ENCODE data around the gene KPNA3.
A peak's percentile ranks its signal among the peaks of the same experiment; 100 is the strongest.
"Not testable (repeated sequence)": the region's sequence is repeated elsewhere in the genome, so short reads cannot be mapped to it uniquely, and the experiment has no call there.

KPNA3 gene

DNA sequence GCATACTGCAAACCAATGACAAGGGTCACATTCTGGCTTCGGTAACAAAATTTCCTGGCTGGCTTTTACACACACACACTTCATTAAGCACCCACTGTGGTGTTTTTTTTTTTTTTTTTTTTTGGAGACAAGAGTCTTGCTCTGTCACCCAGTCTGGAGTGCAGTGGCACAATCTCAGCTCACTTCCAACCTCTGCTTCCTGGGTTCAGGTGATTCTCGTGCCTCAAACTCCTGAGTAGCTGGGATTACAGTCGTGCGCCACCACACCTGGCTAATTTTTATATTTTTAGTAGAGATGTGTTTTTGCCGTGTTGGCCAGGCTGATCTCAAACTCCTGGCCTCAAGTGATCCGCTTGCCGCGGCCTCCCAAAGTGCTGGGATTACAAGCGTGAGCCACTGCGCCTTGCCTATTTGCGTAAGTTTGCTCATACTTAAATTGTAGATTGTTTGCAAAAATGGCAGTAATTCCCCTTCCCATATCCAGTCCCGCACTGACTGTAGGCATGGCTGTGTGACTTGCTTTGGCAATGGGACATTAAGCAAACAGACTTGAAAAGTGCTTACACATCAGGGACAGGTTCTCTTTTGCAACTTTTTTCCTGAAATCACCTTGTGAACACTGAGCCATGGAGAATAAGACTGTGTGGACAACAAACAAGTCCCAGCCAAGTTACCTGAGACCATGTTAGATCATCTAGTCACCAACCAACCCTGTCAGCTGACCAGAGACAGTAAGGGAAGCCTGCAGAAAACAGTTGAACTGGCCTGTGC, 59.1 kb downstream of the KPNA3 start:
- H3K4me1 Mint-ChIP-seq = no peaks in the 10 kb centered on the region
- no peak overlapping the region for H3K27ac Mint-ChIP-seq
- no peaks in the 10 kb centered on the region for H3K27me3 Mint-ChIP-seq

GRCh38 chr13:49731766-49732165, 60.7 kb downstream of the KPNA3 start:
- H3K27ac Mint-ChIP-seq = no peak overlapping the region
- H3K9me3 Mint-ChIP-seq = no peaks in the 10 kb centered on the region
- no peaks in the 10 kb centered on the region for H3K4me1 Mint-ChIP-seq
- peaks cover 11% of the 10 kb centered on the region for H3K36me3 Mint-ChIP-seq
- no peaks in the 10 kb centered on the region for H3K27me3 Mint-ChIP-seq
- H3K4me3 Mint-ChIP-seq = no peak overlapping the region

More for the DNA sequence above, 59.1 kb downstream of the KPNA3 start:
- Mint-ChIP-seq H3K36me3 (peaks cover 7% of the 10 kb centered on the region), H3K4me3 (no peak overlapping the region), H3K9me3 (no peaks in the 10 kb centered on the region)

- H3K4me1 Mint-ChIP-seq = no peaks in the 10 kb centered on the region
- peaks cover 38% of the 10 kb centered on the region for H3K36me3 Mint-ChIP-seq
- H3K27ac Mint-ChIP-seq = no peak overlapping the region
- no peaks in the 10 kb centered on the region for H3K27me3 Mint-ChIP-seq
- H3K4me3 Mint-ChIP-seq = no peak overlapping the region
- peaks cover 13% of the 10 kb centered on the region for H3K9me3 Mint-ChIP-seq
Observed at GRCh38 chr13:49716615-49717014, 75.9 kb downstream of the KPNA3 start.

- Mint-ChIP-seq H3K27ac (no peak overlapping the region), H3K4me3 (no peak overlapping the region), H3K36me3 (peaks cover 42% of the 10 kb centered on the region), H3K9me3 (peaks cover 13% of the 10 kb centered on the region), H3K4me1 (no peaks in the 10 kb centered on the region), H3K27me3 (no peaks in the 10 kb centered on the region)
Observed at GRCh38 chr13:49714757-49715156, 77.7 kb downstream of the KPNA3 start.

- Mint-ChIP-seq H3K27ac (no peak overlapping the region), H3K9me3 (peaks cover 5% of the 10 kb centered on the region), H3K4me1 (no peaks in the 10 kb centered on the region), H3K27me3 (no peaks in the 10 kb centered on the region), H3K36me3 (peaks cover 29% of the 10 kb centered on the region), H3K4me3 (no peak overlapping the region)
Observed at GRCh38 chr13:49711218-49711863, 81.1 kb downstream of the KPNA3 start.

DNA sequence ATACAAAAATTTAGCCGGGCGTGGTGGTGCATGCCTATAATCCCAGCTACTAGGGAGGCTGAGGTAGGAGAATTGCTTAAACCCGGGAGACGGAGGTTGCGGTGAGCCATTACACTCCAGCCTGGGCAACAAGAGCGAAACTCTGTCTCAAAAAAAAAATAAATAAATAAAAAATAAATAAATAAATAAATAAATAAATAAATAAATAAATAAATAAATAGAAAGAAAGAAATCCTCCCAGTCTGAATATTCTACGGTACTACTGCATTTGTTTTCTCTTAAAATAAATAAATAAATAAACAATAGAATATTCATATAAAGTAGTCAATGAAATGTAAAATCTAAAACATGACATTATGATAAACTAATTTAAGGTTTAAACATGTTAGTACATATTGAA, 88.2 kb downstream of the KPNA3 start:
- not testable (repeated sequence) for H3K9me3 Mint-ChIP-seq, H3K4me1 Mint-ChIP-seq, H3K4me3 Mint-ChIP-seq, H3K27ac Mint-ChIP-seq, H3K27me3 Mint-ChIP-seq
- peaks cover 15% of the 10 kb centered on the region for H3K36me3 Mint-ChIP-seq

GRCh38 chr13:49701491-49701890, 91.0 kb downstream of the KPNA3 start:
- H3K27me3 Mint-ChIP-seq = no peaks in the 10 kb centered on the region
- no peak overlapping the region for H3K4me3 Mint-ChIP-seq
- H3K9me3 Mint-ChIP-seq = no peaks in the 10 kb centered on the region
- H3K27ac Mint-ChIP-seq = no peak overlapping the region
- no peaks in the 10 kb centered on the region for H3K4me1 Mint-ChIP-seq
- H3K36me3 Mint-ChIP-seq = peaks cover 12% of the 10 kb centered on the region

DNA sequence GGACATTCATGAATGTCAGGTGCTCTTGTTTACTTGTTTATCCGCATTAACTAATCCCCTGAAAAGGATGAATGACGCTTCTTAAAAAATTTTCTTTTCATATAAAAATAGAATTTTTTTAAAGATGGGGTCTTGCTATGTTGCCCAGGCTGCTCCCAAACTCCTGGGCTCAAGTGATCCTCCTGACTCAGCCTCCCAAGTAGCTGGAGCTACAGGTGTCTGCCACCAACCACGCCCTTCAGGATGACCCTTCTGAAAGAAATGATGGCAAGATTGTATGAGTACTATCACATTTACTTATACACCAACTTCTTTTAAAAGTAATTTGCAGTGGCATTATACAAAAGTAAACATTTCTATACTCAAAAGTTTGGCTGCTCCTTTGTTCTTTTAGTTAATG, 95.0 kb downstream of the KPNA3 start:
- H3K27ac Mint-ChIP-seq = no peak overlapping the region
- no peak overlapping the region for H3K4me3 Mint-ChIP-seq
- H3K4me1 Mint-ChIP-seq = no peaks in the 10 kb centered on the region
- no peaks in the 10 kb centered on the region for H3K27me3 Mint-ChIP-seq
- peaks cover 7% of the 10 kb centered on the region for H3K36me3 Mint-ChIP-seq
- H3K9me3 Mint-ChIP-seq = no peaks in the 10 kb centered on the region

- Mint-ChIP-seq H3K4me1 (peaks cover 14% of the 10 kb centered on the region), H3K36me3 (peaks cover 4% of the 10 kb centered on the region), H3K9me3 (no peaks in the 10 kb centered on the region), H3K27ac (no peak overlapping the region), H3K27me3 (no peaks in the 10 kb centered on the region), H3K4me3 (no peak overlapping the region)
Observed at GRCh38 chr13:49694446-49694845, 98.0 kb downstream of the KPNA3 start.

- Mint-ChIP-seq H3K4me3 (no peak overlapping the region), H3K4me1 (peaks cover 15% of the 10 kb centered on the region), H3K27ac (peak overlapping the region; percentile 52)
Observed at GRCh38 chr13:49693877-49694276, 98.6 kb downstream of the KPNA3 start.

GRCh38 chr13:49693191-49693733, 99.2 kb downstream of the KPNA3 start:
- H3K27ac Mint-ChIP-seq = peak overlapping the region; percentile 52
- peaks cover 18% of the 10 kb centered on the region for H3K4me1 Mint-ChIP-seq
- no peaks in the 10 kb centered on the region for H3K36me3 Mint-ChIP-seq
- H3K27me3 Mint-ChIP-seq = no peaks in the 10 kb centered on the region
- H3K9me3 Mint-ChIP-seq = no peaks in the 10 kb centered on the region
- no peak overlapping the region for H3K4me3 Mint-ChIP-seq

More at GRCh38 chr13:49693877-49694276, 98.6 kb downstream of the KPNA3 start:
- H3K27me3 Mint-ChIP-seq = no peaks in the 10 kb centered on the region
- no peaks in the 10 kb centered on the region for H3K9me3 Mint-ChIP-seq
- H3K36me3 Mint-ChIP-seq = peaks cover 2% of the 10 kb centered on the region

DNA sequence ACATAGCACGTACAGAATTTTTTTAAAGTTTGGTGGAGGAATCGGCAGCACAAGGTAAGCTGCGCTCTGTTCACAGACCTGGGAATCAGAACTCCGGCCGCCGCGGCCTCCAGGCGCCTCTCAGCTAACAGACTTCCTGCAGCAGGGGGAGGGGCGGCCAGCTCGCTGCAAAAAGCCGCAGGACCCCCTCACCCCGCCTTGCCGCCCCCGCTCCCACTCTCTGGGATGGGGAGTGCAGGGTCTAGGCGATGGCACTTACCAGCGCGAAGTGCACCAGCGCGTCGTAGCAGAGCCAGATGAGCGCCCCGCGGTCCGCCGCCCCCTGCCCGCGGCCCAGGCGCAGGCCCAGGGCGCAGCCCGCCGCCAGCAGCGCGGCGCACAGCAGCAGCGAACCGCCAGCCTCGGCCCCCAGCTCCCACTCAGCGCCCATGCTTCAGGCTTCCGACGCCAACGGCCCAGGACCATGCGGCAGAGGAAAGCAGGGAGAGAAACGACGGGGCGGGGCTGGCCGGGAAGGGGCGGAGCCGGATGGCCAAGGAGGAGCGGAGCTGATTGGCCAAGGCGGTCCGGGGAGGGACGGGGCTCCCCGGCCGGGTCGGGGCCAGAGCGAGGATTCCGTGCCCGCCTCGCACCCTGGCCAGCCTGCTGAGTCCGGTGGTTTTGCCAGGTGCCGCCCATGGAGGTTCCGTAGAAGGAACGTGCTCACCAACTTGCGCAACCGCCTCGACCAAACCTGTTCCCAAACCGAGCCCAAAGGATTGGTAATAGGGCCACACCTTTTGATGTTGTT, 101.3 kb downstream of the KPNA3 start, which contains the start of gene EBPL:
Gene EBPL, minus strand, starts transcription at position 492 of the 790 bp plus-strand sequence. Its CDS starts 62 bp downstream, at position 430.
- H3K27ac Mint-ChIP-seq = peak within 1 kb of the TSS; percentile 75
- peaks cover 29% of the 10 kb centered on the region for H3K4me1 Mint-ChIP-seq
- H3K4me3 Mint-ChIP-seq = peak within 1 kb of the TSS; percentile 94
- H3K9me3 Mint-ChIP-seq = no peaks in the 10 kb centered on the region
- H3K36me3 Mint-ChIP-seq = peaks cover 2% of the 10 kb centered on the region
- H3K27me3 Mint-ChIP-seq = no peaks in the 10 kb centered on the region

DNA sequence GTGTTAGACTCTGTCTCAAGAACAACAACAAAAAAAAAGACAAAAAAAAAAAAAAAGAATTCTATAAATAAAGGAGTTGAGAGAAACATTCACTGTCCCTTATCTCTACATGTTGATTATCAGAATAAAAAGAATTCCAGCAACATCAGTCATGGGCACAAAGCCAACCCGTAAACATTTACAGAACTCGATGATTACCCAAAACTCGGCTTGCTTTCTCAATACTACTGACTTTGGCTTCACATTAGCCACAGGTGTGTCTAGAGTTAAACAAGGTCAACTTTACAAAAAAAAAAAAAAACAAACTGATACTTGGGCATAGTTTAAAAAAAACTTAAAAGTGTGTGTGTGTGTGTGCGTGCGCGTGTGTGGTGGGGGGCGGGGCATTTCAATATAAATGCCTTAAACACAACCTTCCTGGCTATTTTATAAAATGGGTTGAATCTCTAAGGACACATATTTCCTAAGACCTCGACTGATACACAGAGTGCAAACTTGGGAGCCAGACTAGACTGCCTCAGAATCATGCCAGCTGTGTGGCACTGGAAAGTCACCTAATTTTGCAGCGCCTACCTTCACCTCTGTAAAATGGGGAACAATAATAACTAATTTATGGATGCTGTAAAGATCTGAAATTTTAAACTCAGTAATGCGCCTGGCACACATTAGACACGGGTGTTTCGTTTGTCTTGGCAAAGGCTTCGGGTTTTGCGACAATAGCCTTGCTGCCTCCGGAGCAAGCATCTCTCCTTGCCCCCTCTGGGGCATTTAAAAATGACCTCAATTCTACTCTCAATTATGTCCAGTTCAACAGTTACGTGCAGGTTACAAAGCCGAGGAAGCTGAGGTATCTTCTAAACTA, 102.1 kb downstream of the KPNA3 start:
- H3K4me1 Mint-ChIP-seq = peaks cover 31% of the 10 kb centered on the region
- no peaks in the 10 kb centered on the region for H3K27me3 Mint-ChIP-seq
- H3K36me3 Mint-ChIP-seq = peaks cover 2% of the 10 kb centered on the region
- peak overlapping the region; percentile 75 for H3K27ac Mint-ChIP-seq
- no peaks in the 10 kb centered on the region for H3K9me3 Mint-ChIP-seq
- H3K4me3 Mint-ChIP-seq = peak overlapping the region; percentile 94

DNA sequence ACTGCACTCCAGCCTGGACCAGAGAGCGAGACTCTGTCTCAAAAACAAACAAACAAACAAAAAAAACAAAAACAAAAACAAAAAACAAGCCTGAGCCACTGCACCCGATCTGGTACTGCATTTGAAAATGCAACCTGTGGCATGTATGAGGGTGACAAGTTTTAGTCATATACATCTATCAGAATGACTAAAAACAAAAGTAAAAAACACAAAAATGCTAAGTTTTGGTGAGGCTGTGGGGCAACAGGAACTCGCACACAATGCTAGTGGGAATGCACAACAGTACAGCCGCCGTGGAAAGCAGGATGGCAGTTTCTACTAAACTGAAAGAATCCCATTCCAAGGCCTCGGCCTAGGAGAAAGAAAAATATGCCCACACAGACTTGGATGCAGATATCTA, 109.0 kb downstream of the KPNA3 start:
- Mint-ChIP-seq H3K27me3 (no peaks in the 10 kb centered on the region), H3K4me3 (no peak overlapping the region), H3K27ac (no peak overlapping the region), H3K9me3 (no peaks in the 10 kb centered on the region), H3K4me1 (peaks cover 29% of the 10 kb centered on the region), H3K36me3 (peaks cover 5% of the 10 kb centered on the region)

All from activated naive CD4-positive, alpha-beta T cell treated with anti-CD3 and anti-CD28 coated beads, Interleukin-2, amount 50 U/mL, for 24 hours (primary cell).